IMR-90 (cell line): Measurements from ENCODE around the gene TMEM131. TPM values are rescaled to one million over a fixed set of nuclear protein-coding genes. Genes with fewer than 3 reads are reported as not detected.

Source experiments
- ATAC-seq: fragments of 200-7000 bp; cut with Tn5 transposase; 2 replicates; pipeline ENCODE4 v1.9.1; 2020; ENCODE audit warnings: low read depth, mild to moderate bottlenecking, moderate library complexity
- BruUV-seq: library from RNA; stranded (reverse); fragments of 400-500 nt; replicated peaks from 2 replicates; lab custom pipeline; 2021; lab: Mats Ljungman, UMichigan
- CTCF ChIA-PET: fragments of 300-600 bp; formaldehyde crosslinking; extraction: SDS; loops from one replicate; lab custom pipeline; 2021; ENCODE audit warnings: antibody characterized with exemption; lab: Yijun Ruan, JAX
- POLR2A ChIA-PET: fragments of 300-600 bp; sonication (Branson Sonifier 250); formaldehyde crosslinking; loops from one replicate; lab custom pipeline; 2022; ENCODE audit warnings: antibody characterized with exemption; ENCODE audit not compliant: unreplicated experiment; lab: Charles Lee
- DNase-seq: peaks from one replicate; pipeline ENCODE4 v3.0.0; 2013
- H2AFZ ChIP-seq: replicated peaks from 2 replicates; pipeline ENCODE3; 2013; ENCODE audit warnings: low read length, mild to moderate bottlenecking; ENCODE audit not compliant: poor library complexity
- H2AK5ac ChIP-seq: 2 replicates; pipeline ENCODE4 v1.6.1; 2013; ENCODE audit warnings: low read depth, low read length, inconsistent platforms
- H2AK9ac ChIP-seq: replicated peaks from 2 replicates; pipeline ENCODE3; 2013; ENCODE audit warnings: mild to moderate bottlenecking, low read depth, low read length, moderate library complexity; ENCODE audit not compliant: poor library complexity
- H2BK120ac ChIP-seq: 2 replicates; pipeline ENCODE4 v1.6.1; 2013; ENCODE audit warnings: low read depth, low read length, inconsistent platforms
- H2BK15ac ChIP-seq: 3 replicates; pipeline ENCODE4 v1.6.1; 2013; ENCODE audit warnings: low read depth, low read length, inconsistent platforms
- H2BK20ac ChIP-seq: 2 replicates; pipeline ENCODE4 v1.6.1; 2013; ENCODE audit warnings: low read depth, mild to moderate bottlenecking, inconsistent platforms, low read length, moderate library complexity
- H2BK5ac ChIP-seq: 2 replicates; pipeline ENCODE4 v1.6.1; 2013; ENCODE audit warnings: mild to moderate bottlenecking, low read depth, low read length, inconsistent platforms; ENCODE audit not compliant: poor library complexity, severe bottlenecking
- H3K14ac ChIP-seq: replicated peaks from 2 replicates; pipeline ENCODE4 v1.6.1; 2013; ENCODE audit warnings: low read depth, low read length, inconsistent platforms
- H3K18ac ChIP-seq: 2 replicates; pipeline ENCODE4 v1.6.1; 2013; ENCODE audit warnings: low read depth, low read length, control low read depth
- H3K23ac ChIP-seq: 2 replicates; pipeline ENCODE4 v1.6.1; 2013; ENCODE audit warnings: low read depth, low read length, inconsistent platforms
- H3K27ac ChIP-seq: 2 replicates; pipeline ENCODE4 v1.5.1; 2013; ENCODE audit warnings: mild to moderate bottlenecking, control low read depth, low read length; ENCODE audit not compliant: insufficient read depth
- H3K27me3 ChIP-seq: 2 replicates; pipeline ENCODE4 v1.6.1; 2013; ENCODE audit warnings: low read length; ENCODE audit not compliant: control insufficient read depth, insufficient read depth
- H3K36me3 ChIP-seq: 2 replicates; pipeline ENCODE4 v1.6.1; 2013; ENCODE audit warnings: low read length, mixed read lengths; ENCODE audit not compliant: control insufficient read depth, insufficient read depth
- H3K4ac ChIP-seq: 2 replicates; pipeline ENCODE4 v1.6.1; 2013; ENCODE audit warnings: low read depth, low read length, inconsistent platforms
- H3K4me1 ChIP-seq: 2 replicates; pipeline ENCODE4 v1.6.1; 2013; ENCODE audit warnings: low read length, mixed read lengths; ENCODE audit not compliant: control insufficient read depth, insufficient read depth
- H3K4me2 ChIP-seq: 2 replicates; pipeline ENCODE4 v1.6.1; 2013; ENCODE audit warnings: low read depth, mild to moderate bottlenecking, control low read depth, low read length, moderate library complexity
- H3K4me3 ChIP-seq: 2 replicates; pipeline ENCODE4 v1.5.1; 2013; ENCODE audit warnings: low read depth, mild to moderate bottlenecking, control low read depth, low read length, moderate library complexity; ENCODE audit not compliant: insufficient read depth
- H3K56ac ChIP-seq: 2 replicates; pipeline ENCODE4 v1.6.1; 2013; ENCODE audit warnings: low read length, inconsistent platforms; ENCODE audit not compliant: insufficient read depth; ENCODE audit errors: extremely low read depth
- H3K79me1 ChIP-seq, 2 experiments: 2 replicates each; pipeline ENCODE4 v1.6.1; 2013; ENCODE audit warnings: low read length in 2 of 2, inconsistent platforms in 1 of 2, low read depth in 1 of 2
- H3K9ac ChIP-seq: 2 replicates; pipeline ENCODE4 v1.6.1; 2013; ENCODE audit warnings: low read depth, low read length, control low read depth
- H3K9me1 ChIP-seq: 2 replicates; pipeline ENCODE4 v1.6.1; 2013; ENCODE audit warnings: low read length, inconsistent platforms; ENCODE audit not compliant: insufficient read depth
- H3K9me3 ChIP-seq: 2 replicates; pipeline ENCODE4 v1.6.1; 2013; ENCODE audit warnings: low read length; ENCODE audit not compliant: control insufficient read depth, insufficient read depth
- H4K20me1 ChIP-seq: 2 replicates; pipeline ENCODE4 v1.6.1; 2013; ENCODE audit warnings: low read length, inconsistent platforms; ENCODE audit not compliant: insufficient read depth
- H4K5ac ChIP-seq: 2 replicates; pipeline ENCODE4 v1.6.1; 2013; ENCODE audit warnings: mild to moderate bottlenecking, low read depth, low read length, control low read depth
- H4K8ac ChIP-seq, 2 experiments: 2 replicates each; pipeline ENCODE4 v1.6.1; 2013; ENCODE audit warnings: low read depth in 2 of 2, low read length in 2 of 2, control low read depth in 1 of 2, inconsistent platforms in 1 of 2
- H4K91ac ChIP-seq: 2 replicates; pipeline ENCODE4 v1.6.1; 2013; ENCODE audit warnings: low read depth, low read length, inconsistent platforms; ENCODE audit not compliant: insufficient read depth
- CEBPB ChIP-seq: IDR thresholded peaks from 2 replicates; pipeline ENCODE4 v1.6.1; 2012; ENCODE audit warnings: low read depth, low read length, improper control_type of control experiment
- MAFK ChIP-seq: IDR thresholded peaks from 2 replicates; pipeline ENCODE4 v1.6.1; 2012; ENCODE audit warnings: low read depth, low read length, improper control_type of control experiment
- MXI1 ChIP-seq: IDR thresholded peaks from 2 replicates; pipeline ENCODE4 v1.6.1; 2012; ENCODE audit warnings: low read depth, mild to moderate bottlenecking, low read length, moderate library complexity, borderline replicate concordance
- RAD21 ChIP-seq: IDR thresholded peaks from 2 replicates; pipeline ENCODE4 v1.6.1; 2012; ENCODE audit warnings: low read length, improper control_type of control experiment
- RFX5 ChIP-seq: IDR thresholded peaks from 2 replicates; pipeline ENCODE4 v1.8.0; 2012; ENCODE audit warnings: low read depth, mild to moderate bottlenecking, low read length, moderate library complexity
- SMC3 ChIP-seq: fragments of 150-350 bp; IDR thresholded peaks from 2 replicates; pipeline ENCODE4 v1.6.1; 2016; ENCODE audit warnings: low read depth, mild to moderate bottlenecking, antibody characterized with exemption, low read length, moderate library complexity
- WGBS, 2 experiments: methylation state at CpG; one replicate each; pipeline versions ENCODE4 v1.1.5 to v1.1.7; 2013; ENCODE audit warnings: missing lambda C conversion rate in 2 of 2; ENCODE audit not compliant: insufficient read length in 1 of 2; ENCODE audit errors: extremely low coverage in 2 of 2; 5-methylcytosine and 5-hydroxymethylcytosine counted together
- dilution Hi-C: fragments of 300-500 bp; cut with HindIII; formaldehyde crosslinking; loops from one replicate; pipeline ENCODE4 v1.14.3; 2018; ENCODE audit warnings: low sequenced_read_pairs; ENCODE audit not compliant: unreplicated experiment
- in situ Hi-C: fragments of 300-500 bp; cut with MboI; formaldehyde crosslinking; loops from 3 replicates; pipeline ENCODE4 v1.14.3; 2019; ENCODE audit warnings: low sequenced_read_pairs, inconsistent platforms, mixed read lengths
- intact Hi-C: fragments of 100-400 bp; cut with micrococcal nuclease; formaldehyde crosslinking; loops from 2 replicates; pipeline ENCODE4 v1.10.0; 2022
- polyA plus RNA-seq, 3 experiments: library from polyadenylated mRNA; depleted of rRNA; stranded (reverse); fragments of >200 nt; gene quantifications; 2 replicates each; pipeline ENCODE4 v1.2.3, GENCODE V29; 2012; ENCODE audit warnings: low replicate concordance in 1 of 3
- total RNA-seq: library from RNA; depleted of rRNA; stranded (reverse); fragments of >200 nt; gene quantifications from 2 replicates; pipeline ENCODE4 v1.2.3, GENCODE V29; 2012
- TF ChIP-seq, protein P1 (sequence below): fragments of 150-350 bp; IDR thresholded peaks from 2 replicates; pipeline ENCODE4 v1.6.1; 2016; ENCODE audit warnings: low read depth, mild to moderate bottlenecking, low read length, moderate library complexity, borderline replicate concordance

TMEM131 gene
- total and polyA plus RNA-seq, 2 of the 4 experiments (the other 2 are of a cell fraction): 13.3 to 14.0 TPM

DNA sequence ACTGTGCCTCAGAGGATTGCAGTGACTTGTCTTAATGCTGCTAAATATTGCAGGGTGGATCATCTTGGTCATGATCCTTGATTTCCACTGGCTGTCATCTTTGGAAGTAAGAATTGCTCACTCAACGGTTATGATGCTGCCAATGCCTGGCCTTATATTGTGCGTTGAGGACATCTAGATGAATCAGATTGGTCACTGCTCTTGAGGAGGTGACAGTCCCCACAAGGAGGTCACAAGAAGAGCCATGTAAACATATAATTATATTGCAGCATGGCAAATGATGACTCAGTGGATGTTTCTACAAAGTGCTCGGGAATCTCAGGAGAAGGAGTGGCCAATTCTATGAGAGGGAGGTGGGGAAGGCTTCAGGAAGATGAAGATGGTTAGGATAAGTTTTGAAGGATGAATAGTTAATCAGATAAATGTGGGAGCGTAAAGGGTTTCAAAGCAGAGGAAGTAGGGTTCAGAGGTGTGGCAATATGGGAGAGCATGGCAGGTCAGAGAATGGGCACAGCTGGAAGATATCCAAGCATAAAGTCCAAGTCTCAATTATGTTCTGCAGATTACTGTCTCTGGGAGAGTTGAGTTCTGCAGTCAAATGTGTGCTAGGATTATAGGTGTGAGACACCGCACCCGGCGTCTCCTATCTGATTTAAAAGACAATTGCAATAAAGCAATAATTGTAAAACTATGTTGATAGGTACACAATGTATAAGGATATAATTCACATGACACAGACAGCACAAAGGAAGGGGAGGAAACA lies 21.3 kb upstream of the TMEM131 start:
- 53 to 100% methylated on average over 1 to 2 of the region's 7 CpGs for WGBS, 2 experiments
- no TSS peak for BruUV-seq
- ATAC-seq: no peak; the same call in 1 of the 2 replicates

More for the DNA sequence above, 21.3 kb upstream of the TMEM131 start:
- no peak overlapping the region for H2BK5ac ChIP-seq
- H2BK120ac ChIP-seq: no peak overlapping the region
- H4K91ac ChIP-seq: no peak overlapping the region
- no peak overlapping the region for H2BK20ac ChIP-seq
- H3K14ac ChIP-seq: no peak overlapping the region
- no peaks in the 10 kb centered on the region for H3K79me1 ChIP-seq
- H3K4me2 ChIP-seq: no peak overlapping the region
- in situ Hi-C loops: no loop called here
- no peaks in the 10 kb centered on the region for H4K20me1 ChIP-seq
- no peak overlapping the region for H3K23ac ChIP-seq
- no peak overlapping the region for H4K5ac ChIP-seq
- no peaks in the 10 kb centered on the region; the same call in 1 of the 2 replicates for H3K27me3 ChIP-seq
- ChIA-PET POLR2A (no interaction called here), CTCF (no interaction called here)
- H3K4me1 ChIP-seq: peaks cover 3% of the 10 kb centered on the region
- H4K8ac ChIP-seq: no peak overlapping the region
- no peak for DNase-seq
- no peak overlapping the region for H3K56ac ChIP-seq
- no peak overlapping the region for H3K9ac ChIP-seq
- no peak overlapping the region for H2AK5ac ChIP-seq
- dilution Hi-C loops: no loop called here
- intact Hi-C loops: loop anchor here (10.0 kb wide), 1 partner anchor 1028 kb away; no protein-coding TSS in a partner anchor
- H3K4ac ChIP-seq: no peak overlapping the region
- no peak overlapping the region for H2AK9ac ChIP-seq
- H3K36me3 ChIP-seq: no peaks in the 10 kb centered on the region
- no peak overlapping the region for H3K27ac ChIP-seq
- H3K9me1 ChIP-seq: peaks cover 5% of the 10 kb centered on the region; the same call in 1 of the 2 replicates
- no peak overlapping the region for H3K4me3 ChIP-seq
- H2AFZ ChIP-seq: no peak overlapping the region
- TF ChIP-seq RFX5 (no peak), SMC3 (no peak), MAFK (no peak), RAD21 (no peak), CEBPB (no peak), MXI1 (no peak)
- TF ChIP-seq, protein P1, sequence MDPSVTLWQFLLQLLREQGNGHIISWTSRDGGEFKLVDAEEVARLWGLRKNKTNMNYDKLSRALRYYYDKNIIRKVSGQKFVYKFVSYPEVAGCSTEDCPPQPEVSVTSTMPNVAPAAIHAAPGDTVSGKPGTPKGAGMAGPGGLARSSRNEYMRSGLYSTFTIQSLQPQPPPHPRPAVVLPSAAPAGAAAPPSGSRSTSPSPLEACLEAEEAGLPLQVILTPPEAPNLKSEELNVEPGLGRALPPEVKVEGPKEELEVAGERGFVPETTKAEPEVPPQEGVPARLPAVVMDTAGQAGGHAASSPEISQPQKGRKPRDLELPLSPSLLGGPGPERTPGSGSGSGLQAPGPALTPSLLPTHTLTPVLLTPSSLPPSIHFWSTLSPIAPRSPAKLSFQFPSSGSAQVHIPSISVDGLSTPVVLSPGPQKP: no peak
- H3K18ac ChIP-seq: no peak overlapping the region
- no peaks in the 10 kb centered on the region; the same call in 1 of the 2 replicates for H3K9me3 ChIP-seq
- no peak overlapping the region for H2BK15ac ChIP-seq
